22Rv1 (cell line): ENCODE data around the gene PITPNM3.
A peak's percentile ranks its signal among the peaks of the same experiment; 100 is the strongest.

Experiments used
- H3K27ac ChIP-seq: fragments of 450-650 bp; 2 replicates; pipeline ENCODE4 v1.5.1; 2017
- ZFX ChIP-seq: fragments of 450-650 bp; IDR thresholded peaks from 2 replicates; pipeline ENCODE4 v1.6.1; 2017; ENCODE audit warnings: antibody characterized with exemption, borderline replicate concordance
- TF ChIP-seq, protein P1 (sequence below): fragments of 450-650 bp; IDR thresholded peaks from 2 replicates; pipeline ENCODE4 v1.5.1; 2017; ENCODE audit warnings: mild to moderate bottlenecking

The PITPNM3 gene

GRCh38 chr17:6435051-6435450 is 121.3 kb downstream of the PITPNM3 start, which contains the start of gene AIPL1:
AIPL1 (minus strand) TSS chr17:6435121; CDS start chr17:6435104, 17 bp downstream.
- TF ChIP-seq, protein P1, sequence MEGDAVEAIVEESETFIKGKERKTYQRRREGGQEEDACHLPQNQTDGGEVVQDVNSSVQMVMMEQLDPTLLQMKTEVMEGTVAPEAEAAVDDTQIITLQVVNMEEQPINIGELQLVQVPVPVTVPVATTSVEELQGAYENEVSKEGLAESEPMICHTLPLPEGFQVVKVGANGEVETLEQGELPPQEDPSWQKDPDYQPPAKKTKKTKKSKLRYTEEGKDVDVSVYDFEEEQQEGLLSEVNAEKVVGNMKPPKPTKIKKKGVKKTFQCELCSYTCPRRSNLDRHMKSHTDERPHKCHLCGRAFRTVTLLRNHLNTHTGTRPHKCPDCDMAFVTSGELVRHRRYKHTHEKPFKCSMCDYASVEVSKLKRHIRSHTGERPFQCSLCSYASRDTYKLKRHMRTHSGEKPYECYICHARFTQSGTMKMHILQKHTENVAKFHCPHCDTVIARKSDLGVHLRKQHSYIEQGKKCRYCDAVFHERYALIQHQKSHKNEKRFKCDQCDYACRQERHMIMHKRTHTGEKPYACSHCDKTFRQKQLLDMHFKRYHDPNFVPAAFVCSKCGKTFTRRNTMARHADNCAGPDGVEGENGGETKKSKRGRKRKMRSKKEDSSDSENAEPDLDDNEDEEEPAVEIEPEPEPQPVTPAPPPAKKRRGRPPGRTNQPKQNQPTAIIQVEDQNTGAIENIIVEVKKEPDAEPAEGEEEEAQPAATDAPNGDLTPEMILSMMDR = no peak
- no peak for TF ChIP-seq ZFX
- H3K27ac ChIP-seq = no peak within 1 kb of the TSS

DNA sequence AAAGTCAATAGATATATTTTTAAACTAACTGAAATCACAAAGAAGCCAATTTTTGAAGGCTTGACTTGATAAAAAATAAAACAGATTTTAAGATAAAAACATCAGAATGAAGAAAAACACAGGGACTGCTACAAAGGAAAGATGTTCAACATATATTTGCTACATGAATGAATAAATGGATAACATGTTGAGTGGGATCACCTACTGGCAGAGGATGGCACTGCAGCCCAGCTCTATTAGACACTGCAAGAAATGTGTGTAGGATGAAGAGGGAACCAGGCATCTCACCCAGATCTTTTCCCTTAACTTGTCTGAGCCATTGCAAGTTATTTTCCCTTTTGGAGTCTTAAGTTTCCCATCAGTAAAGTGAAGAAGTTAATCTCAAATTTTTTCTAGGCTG is 125.6 kb downstream of the PITPNM3 start:
- TF ChIP-seq ZFX = no peak
- TF ChIP-seq, protein P1 = peak; percentile 37

GRCh38 chr17:6429266-6429665 is 127.1 kb downstream of the PITPNM3 start:
- TF ChIP-seq, protein P1 = no peak
- no peak for TF ChIP-seq ZFX

More for the DNA sequence above, 125.6 kb downstream of the PITPNM3 start:
- no peak overlapping the region for H3K27ac ChIP-seq

GRCh38 chr17:6428207-6428965 is 128.0 kb downstream of the PITPNM3 start:
- H3K27ac ChIP-seq = no peak overlapping the region
- no peak for TF ChIP-seq ZFX
- TF ChIP-seq, protein P1 = no peak

More at GRCh38 chr17:6429266-6429665, 127.1 kb downstream of the PITPNM3 start:
- no peak overlapping the region for H3K27ac ChIP-seq

DNA sequence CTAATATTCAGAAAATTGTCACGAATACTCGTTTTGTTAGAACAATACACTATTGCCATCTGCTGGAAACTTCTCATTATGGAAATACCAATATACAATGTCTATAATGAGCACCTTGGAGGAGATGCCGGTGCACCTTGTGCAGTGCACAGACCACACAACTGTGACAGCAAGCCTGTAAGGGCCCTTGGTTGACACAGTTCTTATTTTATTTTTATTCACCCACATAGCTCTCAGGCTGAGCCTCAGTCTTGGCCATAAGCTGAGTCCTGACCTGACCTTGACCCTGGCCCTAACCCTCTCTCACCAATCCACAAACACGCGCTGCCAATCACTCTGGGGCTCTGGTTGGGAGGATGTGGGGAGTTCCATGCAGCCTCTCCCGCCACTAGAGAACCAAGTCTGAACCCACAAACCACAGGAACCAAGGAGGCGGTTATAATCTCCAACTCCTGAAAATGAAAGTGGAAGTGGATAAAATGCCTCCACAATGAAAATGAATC is 129.0 kb downstream of the PITPNM3 start:
- no peak overlapping the region for H3K27ac ChIP-seq
- TF ChIP-seq, protein P1 = peak; percentile 13
- TF ChIP-seq ZFX = no peak

GRCh38 chr17:6426356-6427101 is 129.8 kb downstream of the PITPNM3 start:
- H3K27ac ChIP-seq = no peak overlapping the region
- TF ChIP-seq ZFX = no peak
- TF ChIP-seq, protein P1 = peak; percentile 0; the same call in 1 of the 2 replicates
